Activated CD4-positive, alpha-beta memory T cell treated with anti-CD3 and anti-CD28 coated beads for 36 hours (primary cell): ENCODE measurements around the gene GSG1. TPM values are rescaled to one million over a fixed set of nuclear protein-coding genes. Genes with fewer than 3 reads are reported as not detected.
"Not testable (repeated sequence)": the region's sequence is repeated elsewhere in the genome, so short reads cannot be mapped to it uniquely, and the experiment has no call there.

Experiments used
- CTCF ChIA-PET: fragments of 350-600 bp; sonication (Branson Sonifier 250); formaldehyde crosslinking; loops from one replicate; lab custom pipeline; 2021; ENCODE audit warnings: antibody characterized with exemption, inconsistent platforms; lab: Charles Lee
- POLR2A ChIA-PET: fragments of 350-600 bp; sonication (Branson Sonifier 250); formaldehyde crosslinking; loops from one replicate; lab custom pipeline; 2021; ENCODE audit warnings: antibody characterized with exemption; lab: Charles Lee
- DNase-seq: peaks from one replicate; pipeline ENCODE4 v3.0.0-alpha.2; 2020
- H3K27ac Mint-ChIP-seq: one replicate; pipeline ENCODE4 v1.8.0; 2021; ENCODE audit warnings: mixed read lengths
- H3K27me3 Mint-ChIP-seq: one replicate; pipeline ENCODE4 v1.8.0; 2021; ENCODE audit warnings: mixed read lengths
- H3K36me3 Mint-ChIP-seq: one replicate; pipeline ENCODE4 v1.8.0; 2021; ENCODE audit warnings: mixed read lengths
- H3K4me1 Mint-ChIP-seq: one replicate; pipeline ENCODE4 v1.8.0; 2021; ENCODE audit warnings: low read depth, mixed read lengths
- H3K4me3 Mint-ChIP-seq: one replicate; pipeline ENCODE4 v1.8.0; 2021; ENCODE audit warnings: mild to moderate bottlenecking, mixed read lengths
- H3K9me3 Mint-ChIP-seq: one replicate; pipeline ENCODE4 v1.8.0; 2021; ENCODE audit warnings: mixed read lengths
- intact Hi-C: fragments of 100-400 bp; cut with micrococcal nuclease; formaldehyde crosslinking; loops from one replicate; pipeline ENCODE4 v1.15.1; 2023
- total RNA-seq, 2 experiments: library from RNA; stranded (reverse); gene quantifications; one replicate each; pipeline ENCODE4 v1.2.3, GENCODE V29; 2021

GSG1 gene
- total RNA-seq, 2 experiments from 2014 or later, result not detected

GRCh38 chr12:13088496-13088895, 15.0 kb downstream of the GSG1 start:
- Mint-ChIP-seq H3K27ac (no peak overlapping the region), H3K27me3 (no peaks in the 10 kb centered on the region), H3K4me1 (peaks cover 11% of the 10 kb centered on the region), H3K36me3 (peaks cover 8% of the 10 kb centered on the region), H3K9me3 (no peaks in the 10 kb centered on the region), H3K4me3 (no peak overlapping the region)
- ChIA-PET CTCF (interaction anchor here (1.0 kb wide), 1 partner anchor 123 kb away, joined by 4 read pairs; no protein-coding TSS in a partner anchor), POLR2A (no interaction called here)
- no peak for DNase-seq
- intact Hi-C loops, result no loop called here

- Mint-ChIP-seq H3K27ac (no peak overlapping the region), H3K36me3 (peaks cover 8% of the 10 kb centered on the region), H3K4me1 (peaks cover 11% of the 10 kb centered on the region), H3K9me3 (no peaks in the 10 kb centered on the region), H3K4me3 (no peak overlapping the region), H3K27me3 (no peaks in the 10 kb centered on the region)
- no peak for DNase-seq
- ChIA-PET POLR2A (no interaction called here), CTCF (interaction anchor here (1.0 to 1.1 kb wide), 2 partner anchors 122 to 124 kb away, joined by 3 to 4 read pairs; no protein-coding TSS in a partner anchor)
- intact Hi-C loops, result no loop called here
Measured at GRCh38 chr12:13087766-13088165, 15.7 kb downstream of the GSG1 start.

- no peaks in the 10 kb centered on the region for H3K27me3 Mint-ChIP-seq
- CTCF ChIA-PET, result interaction anchor here (0.9 to 1.1 kb wide), 2 partner anchors 11 to 149 kb away, joined by 3 read pairs; no protein-coding TSS in a partner anchor
- intact Hi-C loops, result no loop called here
- no peak overlapping the region for H3K27ac Mint-ChIP-seq
- peaks cover 11% of the 10 kb centered on the region for H3K4me1 Mint-ChIP-seq
- H3K4me3 Mint-ChIP-seq, result no peak overlapping the region
- peaks cover 8% of the 10 kb centered on the region for H3K36me3 Mint-ChIP-seq
- no peaks in the 10 kb centered on the region for H3K9me3 Mint-ChIP-seq
- no peak for DNase-seq
- POLR2A ChIA-PET, result no interaction called here
Measured at GRCh38 chr12:13085968-13086686, 17.3 kb downstream of the GSG1 start.

DNA sequence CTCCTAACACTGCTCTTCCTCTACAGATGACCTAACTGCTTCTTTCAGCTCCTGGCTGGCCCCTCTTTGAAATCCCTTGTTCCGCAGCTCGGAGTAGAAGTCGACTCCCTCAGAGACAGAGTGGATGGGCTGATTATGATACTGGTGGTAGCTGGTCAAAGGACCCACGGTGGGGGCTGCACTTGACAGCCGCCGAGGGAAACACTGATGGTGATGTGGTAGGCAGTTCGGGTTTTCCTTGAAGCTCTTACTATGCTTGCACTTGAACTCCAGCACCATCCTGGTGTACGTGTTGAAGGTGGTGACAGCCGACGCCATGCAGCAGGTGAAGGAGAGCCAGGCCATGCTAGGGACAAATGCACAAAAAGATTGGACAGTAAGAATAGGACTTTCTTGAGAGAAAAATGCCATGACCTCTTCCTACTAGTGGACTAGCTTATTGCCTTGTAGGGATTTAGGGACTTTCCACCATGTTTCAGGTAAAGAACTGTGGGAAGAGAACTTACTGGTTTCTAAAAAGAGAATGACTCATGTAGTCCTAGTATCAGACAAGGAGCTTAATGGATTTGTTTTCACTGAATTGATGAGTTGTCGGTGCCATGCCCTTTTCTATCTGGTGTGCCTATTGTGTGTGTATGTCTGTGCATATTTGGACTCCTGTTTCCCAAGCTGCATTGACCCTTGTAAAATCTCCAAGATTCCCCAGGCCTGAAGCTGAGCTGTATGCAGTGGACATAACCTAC, 18.4 kb downstream of the GSG1 start:
- H3K36me3 Mint-ChIP-seq, result peaks cover 8% of the 10 kb centered on the region
- peaks cover 11% of the 10 kb centered on the region for H3K4me1 Mint-ChIP-seq
- no peak overlapping the region for H3K27ac Mint-ChIP-seq
- POLR2A ChIA-PET, result no interaction called here
- no peaks in the 10 kb centered on the region for H3K9me3 Mint-ChIP-seq
- intact Hi-C loops, result no loop called here
- H3K27me3 Mint-ChIP-seq, result no peaks in the 10 kb centered on the region
- DNase-seq, result no peak
- no peak overlapping the region for H3K4me3 Mint-ChIP-seq
- CTCF ChIA-PET, result interaction anchor here (0.9 to 1.7 kb wide), 3 partner anchors 127 to 169 kb away, joined by 3 to 4 read pairs (median 4); no protein-coding TSS in a partner anchor

DNA sequence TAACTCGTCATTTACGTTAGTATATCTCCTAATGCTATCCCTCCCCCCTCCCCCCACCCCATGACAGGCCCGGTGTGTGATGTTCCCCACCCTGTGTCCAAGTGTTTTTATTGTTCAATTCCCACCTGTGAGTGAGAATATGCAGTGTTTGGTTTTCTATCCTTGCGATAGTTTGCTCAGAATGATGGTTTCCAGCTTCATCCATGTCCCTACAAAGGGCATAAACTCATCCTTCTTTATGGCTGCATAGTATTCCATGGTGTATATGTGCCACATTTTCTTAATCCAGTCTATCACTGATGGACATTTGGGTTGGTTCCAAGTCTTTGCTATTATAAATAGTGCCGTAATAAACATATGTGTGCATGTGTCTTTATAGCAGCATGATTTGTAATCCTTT, 19.8 kb downstream of the GSG1 start:
- CTCF ChIA-PET, H3K27me3 Mint-ChIP-seq, H3K4me3 Mint-ChIP-seq, DNase-seq, H3K27ac Mint-ChIP-seq, intact Hi-C loops, POLR2A ChIA-PET, H3K9me3 Mint-ChIP-seq: not testable (repeated sequence)
- Mint-ChIP-seq H3K4me1 (peaks cover 11% of the 10 kb centered on the region), H3K36me3 (peaks cover 11% of the 10 kb centered on the region)

GRCh38 chr12:13082861-13083260, 20.6 kb downstream of the GSG1 start:
- no peak overlapping the region for H3K27ac Mint-ChIP-seq
- no peak for DNase-seq
- H3K4me3 Mint-ChIP-seq, result no peak overlapping the region
- H3K27me3 Mint-ChIP-seq, result no peaks in the 10 kb centered on the region
- no peaks in the 10 kb centered on the region for H3K9me3 Mint-ChIP-seq
- H3K4me1 Mint-ChIP-seq, result peaks cover 11% of the 10 kb centered on the region
- H3K36me3 Mint-ChIP-seq, result peaks cover 15% of the 10 kb centered on the region
- CTCF ChIA-PET, result interaction anchor here (1.4 to 1.8 kb wide), 2 partner anchors 129 to 173 kb away, joined by 3 to 5 read pairs; no protein-coding TSS in a partner anchor
- intact Hi-C loops, result no loop called here
- POLR2A ChIA-PET, result no interaction called here

GRCh38 chr12:13080266-13080665, 23.2 kb downstream of the GSG1 start:
- ChIA-PET POLR2A (no interaction called here), CTCF (interaction anchor here (2.1 kb wide), 1 partner anchor 132 kb away, joined by 6 read pairs; no protein-coding TSS in a partner anchor)
- no peak overlapping the region for H3K4me3 Mint-ChIP-seq
- intact Hi-C loops, result no loop called here
- H3K9me3 Mint-ChIP-seq, result no peaks in the 10 kb centered on the region
- H3K36me3 Mint-ChIP-seq, result peaks cover 21% of the 10 kb centered on the region
- H3K27me3 Mint-ChIP-seq, result no peaks in the 10 kb centered on the region
- no peak for DNase-seq
- peaks cover 5% of the 10 kb centered on the region for H3K4me1 Mint-ChIP-seq
- no peak overlapping the region for H3K27ac Mint-ChIP-seq

DNA sequence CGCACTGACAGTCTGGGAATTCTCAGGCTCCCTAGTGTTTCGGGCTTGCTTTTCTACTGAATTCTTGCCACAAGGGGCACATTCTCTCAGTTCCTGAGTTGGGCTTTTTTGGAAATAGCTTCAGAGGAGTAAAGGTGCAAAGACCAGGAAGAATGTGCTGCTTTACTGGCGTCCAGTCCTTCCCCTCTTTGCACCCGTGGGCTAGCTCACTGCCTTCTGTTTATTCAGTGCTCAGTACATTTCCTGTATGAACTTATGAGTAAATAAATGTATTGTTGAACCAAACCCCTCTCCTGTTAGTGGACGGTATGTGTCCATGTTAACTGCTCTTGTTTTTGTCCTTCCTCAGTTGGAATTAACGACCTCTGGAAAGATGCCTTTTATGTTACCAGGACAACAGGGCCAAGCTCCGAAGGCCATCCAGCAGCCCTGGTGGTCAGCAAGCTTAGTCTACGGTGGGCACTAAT, 24.0 kb downstream of the GSG1 start:
- H3K36me3 Mint-ChIP-seq, result peaks cover 17% of the 10 kb centered on the region
- no peaks in the 10 kb centered on the region for H3K9me3 Mint-ChIP-seq
- CTCF ChIA-PET, result interaction anchor here (2.1 kb wide), 1 partner anchor 133 kb away, joined by 6 read pairs; no protein-coding TSS in a partner anchor
- DNase-seq, result no peak
- no peak overlapping the region for H3K4me3 Mint-ChIP-seq
- intact Hi-C loops, result no loop called here
- POLR2A ChIA-PET, result no interaction called here
- no peaks in the 10 kb centered on the region for H3K27me3 Mint-ChIP-seq
- no peak overlapping the region for H3K27ac Mint-ChIP-seq
- no peaks in the 10 kb centered on the region for H3K4me1 Mint-ChIP-seq

DNA sequence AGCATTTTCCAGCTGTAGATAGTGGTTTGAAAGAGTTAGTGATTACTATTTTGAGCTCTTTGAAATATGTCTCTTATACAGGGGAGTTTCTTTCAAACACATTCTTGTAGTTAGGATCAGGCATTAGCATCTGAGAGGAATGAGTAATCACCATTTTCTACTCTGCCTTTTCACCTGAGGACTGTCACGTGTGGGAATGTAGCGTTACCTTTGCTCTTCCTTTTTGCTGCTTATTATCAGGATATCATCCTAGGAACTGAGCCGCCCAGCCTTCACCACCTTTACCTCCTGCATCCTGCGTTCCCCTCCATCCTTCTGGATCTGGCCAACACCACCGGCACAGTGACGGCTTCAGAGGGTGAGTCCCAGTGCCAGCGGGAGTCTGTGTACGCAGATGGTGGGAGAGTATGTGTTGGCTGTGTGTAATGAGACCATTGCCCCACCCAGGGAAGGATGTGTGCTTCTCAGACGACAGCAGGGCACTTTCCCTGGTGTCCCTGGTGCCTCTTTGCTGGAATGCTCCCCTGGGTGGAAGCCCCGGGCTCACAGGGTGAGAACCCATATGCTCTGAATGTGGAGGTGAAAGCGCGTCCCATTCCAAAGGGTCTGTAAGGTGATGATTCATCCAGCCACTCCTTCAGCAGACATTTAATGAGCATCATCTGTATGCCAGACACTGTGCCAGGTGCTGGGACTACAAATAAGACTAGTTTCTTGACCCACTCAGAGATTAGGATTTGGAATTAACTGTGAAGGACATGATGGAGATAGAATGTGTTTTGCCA, 27.5 kb downstream of the GSG1 start:
- no peak for DNase-seq
- H3K36me3 Mint-ChIP-seq, result peaks cover 17% of the 10 kb centered on the region
- ChIA-PET POLR2A (no interaction called here), CTCF (no interaction called here)
- H3K9me3 Mint-ChIP-seq, result no peaks in the 10 kb centered on the region
- H3K4me3 Mint-ChIP-seq, result no peak overlapping the region
- no peaks in the 10 kb centered on the region for H3K4me1 Mint-ChIP-seq
- intact Hi-C loops, result no loop called here
- H3K27ac Mint-ChIP-seq, result no peak overlapping the region
- no peaks in the 10 kb centered on the region for H3K27me3 Mint-ChIP-seq

DNA sequence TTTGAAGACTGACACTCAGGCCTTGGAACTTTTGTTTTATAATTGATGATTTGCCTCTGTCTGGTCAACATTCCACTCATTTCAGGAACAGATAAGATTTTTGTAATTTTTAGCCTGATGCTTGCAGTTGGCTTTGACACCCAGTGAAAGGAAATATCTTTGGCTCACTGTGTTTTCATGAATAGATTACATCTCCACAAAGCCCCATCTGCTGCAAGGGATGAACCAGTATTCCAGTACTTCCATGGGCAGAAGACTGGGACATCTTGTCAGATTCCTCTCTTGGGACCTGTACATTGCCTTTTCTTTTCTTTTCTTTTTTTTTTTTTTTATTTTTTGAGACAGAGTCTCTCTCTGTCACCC, 28.4 kb downstream of the GSG1 start:
- no peak for DNase-seq
- H3K4me3 Mint-ChIP-seq, result no peak overlapping the region
- H3K27me3 Mint-ChIP-seq, result no peaks in the 10 kb centered on the region
- no peaks in the 10 kb centered on the region for H3K9me3 Mint-ChIP-seq
- intact Hi-C loops, result no loop called here
- no peak overlapping the region for H3K27ac Mint-ChIP-seq
- no peaks in the 10 kb centered on the region for H3K4me1 Mint-ChIP-seq
- ChIA-PET CTCF (interaction anchor here (1.1 to 1.3 kb wide), 2 partner anchors 137 to 180 kb away, joined by 4 to 7 read pairs; no protein-coding TSS in a partner anchor), POLR2A (interaction anchor here (0.7 kb wide), 1 partner anchor 101 kb away, joined by 4 read pairs; no protein-coding TSS in a partner anchor)
- peaks cover 17% of the 10 kb centered on the region for H3K36me3 Mint-ChIP-seq

GRCh38 chr12:13074396-13075117, 28.9 kb downstream of the GSG1 start:
- H3K36me3 Mint-ChIP-seq, result peaks cover 15% of the 10 kb centered on the region
- H3K27me3 Mint-ChIP-seq, result no peaks in the 10 kb centered on the region
- H3K27ac Mint-ChIP-seq, result no peak overlapping the region
- no peak overlapping the region for H3K4me3 Mint-ChIP-seq
- ChIA-PET CTCF (interaction anchor here (0.6 to 1.3 kb wide), 3 partner anchors 24 to 181 kb away, joined by 3 to 7 read pairs (median 4); no protein-coding TSS in a partner anchor), POLR2A (interaction anchor here (0.7 kb wide), 1 partner anchor 101 kb away, joined by 4 read pairs; no protein-coding TSS in a partner anchor)
- no peaks in the 10 kb centered on the region for H3K9me3 Mint-ChIP-seq
- DNase-seq, result no peak
- H3K4me1 Mint-ChIP-seq, result no peaks in the 10 kb centered on the region
- intact Hi-C loops, result no loop called here
